Stomach (tissue), 9 donors: ENCODE measurements around the gene LYSMD4. TPM values are rescaled to one million over a fixed set of nuclear protein-coding genes. Genes with fewer than 3 reads are reported as not detected.

Source experiments
- DNase-seq, 2 donors: peaks; one replicate each; pipeline versions ENCODE4 v3.0.0 to v3.0.0-alpha.2; 2013 to 2019
- H3K27ac ChIP-seq, 5 donors: fragments of 200-600 bp in 4 of 5; sonication (generic) in 4 of 5; one replicate each; pipeline ENCODE4 v1.5.1; 2013 to 2019; ENCODE audit warnings: mild to moderate bottlenecking in 1 of 5, moderate library complexity in 1 of 5
- H3K27me3 ChIP-seq, 3 donors: fragments of 200-600 bp; sonication (generic); one replicate each; pipeline ENCODE4 v1.5.1; 2017 to 2019; ENCODE audit warnings: mixed run types in 1 of 3
- H3K36me3 ChIP-seq, 4 donors: fragments of 200-600 bp; sonication (generic); 1 replicate in 3 of 4; 2 replicates in 1 of 4; pipeline ENCODE4 v1.5.1; 2016 to 2019
- H3K4me1 ChIP-seq, 4 donors: fragments of 200-600 bp; sonication (generic); one replicate each; pipeline ENCODE4 v1.5.1; 2016 to 2019
- H3K4me3 ChIP-seq, 4 donors: fragments of 200-600 bp; sonication (generic) in 3 of 4; one replicate each; pipeline ENCODE4 v1.5.1; 2016 to 2019; ENCODE audit warnings: mild to moderate bottlenecking in 1 of 4
- H3K9me3 ChIP-seq, 4 donors: fragments of 200-600 bp; sonication (generic); one replicate each; pipeline ENCODE4 v1.5.1; 2016 to 2019
- EP300 ChIP-seq: sonication (generic); formaldehyde crosslinking; IDR thresholded peaks from one replicate; pipeline ENCODE4 v1.6.1; 2017; ENCODE audit warnings: antibody characterized with exemption
- POLR2A ChIP-seq, 4 donors: fragments of 450-650 bp; IDR thresholded peaks; one replicate each; pipeline ENCODE4 v1.6.1; 2016; ENCODE audit warnings: antibody characterized with exemption in 4 of 4, control low read depth in 2 of 4, mild to moderate bottlenecking in 1 of 4, moderate library complexity in 1 of 4
- POLR2AphosphoS5 ChIP-seq, 3 donors: sonication (generic); formaldehyde crosslinking; IDR thresholded peaks; one replicate each; pipeline ENCODE4 v1.6.1; 2016; ENCODE audit warnings: antibody characterized with exemption in 3 of 3
- WGBS, 5 donors: extraction: QIAGEN DNeasy Blood & Tissue Kit in 3 of 5; methylation state at CpG; one replicate each; pipeline versions ENCODE4 v1.1.5 to v1.1.7; 2013 to 2018; 5-methylcytosine and 5-hydroxymethylcytosine counted together
- intact Hi-C: fragments of 100-400 bp; cut with DNase I; formaldehyde crosslinking; loops from one replicate; pipeline ENCODE4 v1.15.1; 2023; ENCODE audit warnings: low total_unique reads
- polyA plus RNA-seq, 3 donors: library from polyadenylated mRNA; stranded (reverse); fragments of 200-250 nt; gene quantifications; one replicate each; pipeline ENCODE4 v1.2.3, GENCODE V29; 2013
- total RNA-seq, 5 donors: library from RNA; depleted of rRNA; stranded (reverse); fragments of >200 nt; gene quantifications; one replicate each; pipeline versions ENCODE4 v1.1.0 to v1.2.3, GENCODE V29; 2014 to 2016
- TF ChIP-seq, protein P1 (sequence below), 7 experiments: fragments of 450-650 bp in 4 of 7; fragments of 200-600 bp in 3 of 7; sonication (generic) in 3 of 7; IDR thresholded peaks; one replicate each; pipeline ENCODE4 v1.5.1; 2016 to 2019; ENCODE audit warnings: antibody characterized with exemption in 7 of 7, control low read depth in 2 of 7, mild to moderate bottlenecking in 1 of 7
- donor health status: healthy with polysubstance abuse.
- donor health status: Bipolar disorder and iron deficiency.
- donor health status: healthy.

LYSMD4 gene
- total and polyA plus RNA-seq, 8 donors: 4.2 to 106 (median 10.0) TPM

DNA sequence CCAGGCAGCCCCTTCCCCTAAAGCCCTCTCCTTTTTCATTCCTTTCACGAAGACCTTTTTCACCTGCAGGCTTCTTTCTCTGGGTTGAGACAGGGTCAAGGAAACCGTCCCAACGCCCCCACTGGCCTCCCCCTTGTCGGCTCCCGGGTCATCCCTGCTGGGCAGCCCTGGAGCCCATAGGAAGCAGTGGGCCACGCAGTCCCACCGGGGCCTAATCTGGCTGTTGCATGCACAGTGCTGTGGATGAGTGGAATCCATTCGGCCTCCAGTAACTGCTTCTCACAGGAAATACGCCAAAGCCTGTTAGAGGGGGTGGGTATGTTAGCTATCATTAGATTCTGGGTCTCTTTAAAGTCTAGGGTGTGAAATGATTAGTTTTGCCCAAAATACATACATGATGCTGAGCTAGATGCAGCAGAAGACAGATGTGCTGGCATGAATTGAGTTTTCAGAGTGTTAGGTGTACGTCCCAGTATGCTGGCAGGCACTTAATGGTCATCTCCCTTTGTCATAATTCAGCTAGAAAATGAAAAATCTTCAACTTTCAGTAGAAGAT lies 16.6 kb downstream of the LYSMD4 start:
- TF ChIP-seq, protein P1, sequence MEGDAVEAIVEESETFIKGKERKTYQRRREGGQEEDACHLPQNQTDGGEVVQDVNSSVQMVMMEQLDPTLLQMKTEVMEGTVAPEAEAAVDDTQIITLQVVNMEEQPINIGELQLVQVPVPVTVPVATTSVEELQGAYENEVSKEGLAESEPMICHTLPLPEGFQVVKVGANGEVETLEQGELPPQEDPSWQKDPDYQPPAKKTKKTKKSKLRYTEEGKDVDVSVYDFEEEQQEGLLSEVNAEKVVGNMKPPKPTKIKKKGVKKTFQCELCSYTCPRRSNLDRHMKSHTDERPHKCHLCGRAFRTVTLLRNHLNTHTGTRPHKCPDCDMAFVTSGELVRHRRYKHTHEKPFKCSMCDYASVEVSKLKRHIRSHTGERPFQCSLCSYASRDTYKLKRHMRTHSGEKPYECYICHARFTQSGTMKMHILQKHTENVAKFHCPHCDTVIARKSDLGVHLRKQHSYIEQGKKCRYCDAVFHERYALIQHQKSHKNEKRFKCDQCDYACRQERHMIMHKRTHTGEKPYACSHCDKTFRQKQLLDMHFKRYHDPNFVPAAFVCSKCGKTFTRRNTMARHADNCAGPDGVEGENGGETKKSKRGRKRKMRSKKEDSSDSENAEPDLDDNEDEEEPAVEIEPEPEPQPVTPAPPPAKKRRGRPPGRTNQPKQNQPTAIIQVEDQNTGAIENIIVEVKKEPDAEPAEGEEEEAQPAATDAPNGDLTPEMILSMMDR (IDR thresholded peaks at IDR 0.05): no peak
- TF ChIP-seq POLR2AphosphoS5 (IDR thresholded peaks at IDR 0.05) (no peak), POLR2A (IDR thresholded peaks at IDR 0.05) (no peak), EP300 (no peak)
- H3K4me3 ChIP-seq: no peak overlapping the region
- no peaks in the 10 kb centered on the region for H3K9me3 ChIP-seq
- no peaks in the 10 kb centered on the region for H3K27me3 ChIP-seq
- DNase-seq: no peak
- intact Hi-C loops: no loop called here
- 77 to 87% (median 80%) methylated on average over 10 of the region's 10 CpGs for WGBS, 5 donors
- peaks cover 5 to 49% (median 27%) of the 10 kb centered on the region in 4 donors for H3K4me1 ChIP-seq
- peaks cover 13 to 48% (median 44%) of the 10 kb centered on the region in 4 donors for H3K36me3 ChIP-seq
- peak overlapping the region in 3 of 5 donors; percentile 40 to 67 (median 55) for H3K27ac ChIP-seq

DNA sequence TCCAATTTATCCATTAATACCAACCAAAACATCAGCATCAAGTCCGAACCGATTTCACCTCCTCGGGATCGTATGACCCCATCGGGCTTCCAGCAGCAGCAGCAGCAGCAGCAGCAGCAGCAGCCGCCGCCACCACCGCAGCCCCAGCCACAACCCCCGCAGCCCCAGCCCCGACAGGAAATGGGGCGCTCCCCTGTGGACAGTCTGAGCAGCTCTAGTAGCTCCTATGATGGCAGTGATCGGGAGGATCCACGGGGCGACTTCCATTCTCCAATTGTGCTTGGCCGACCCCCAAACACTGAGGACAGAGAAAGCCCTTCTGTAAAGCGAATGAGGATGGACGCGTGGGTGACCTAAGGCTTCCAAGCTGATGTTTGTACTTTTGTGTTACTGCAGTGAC lies 20.8 kb downstream of the LYSMD4 start:
- peak overlapping the region in 1 of 5 donors; percentile 4 for H3K27ac ChIP-seq
- intact Hi-C loops: no loop called here
- H3K27me3 ChIP-seq: no peaks in the 10 kb centered on the region
- no peaks in the 10 kb centered on the region for H3K9me3 ChIP-seq
- WGBS, 5 donors: 80 to 87% (median 82%) methylated on average over 17 to 18 of the region's 18 CpGs
- DNase-seq: no peak
- peaks cover 17 to 48% (median 34%) of the 10 kb centered on the region in 4 donors for H3K4me1 ChIP-seq
- H3K4me3 ChIP-seq: no peak overlapping the region
- H3K36me3 ChIP-seq: peaks cover 27 to 74% (median 66%) of the 10 kb centered on the region in 4 donors
- TF ChIP-seq POLR2AphosphoS5 (IDR thresholded peaks at IDR 0.05) (no peak), EP300 (no peak), POLR2A (IDR thresholded peaks at IDR 0.05) (no peak)
- TF ChIP-seq, protein P1 (IDR thresholded peaks at IDR 0.05): no peak

DNA sequence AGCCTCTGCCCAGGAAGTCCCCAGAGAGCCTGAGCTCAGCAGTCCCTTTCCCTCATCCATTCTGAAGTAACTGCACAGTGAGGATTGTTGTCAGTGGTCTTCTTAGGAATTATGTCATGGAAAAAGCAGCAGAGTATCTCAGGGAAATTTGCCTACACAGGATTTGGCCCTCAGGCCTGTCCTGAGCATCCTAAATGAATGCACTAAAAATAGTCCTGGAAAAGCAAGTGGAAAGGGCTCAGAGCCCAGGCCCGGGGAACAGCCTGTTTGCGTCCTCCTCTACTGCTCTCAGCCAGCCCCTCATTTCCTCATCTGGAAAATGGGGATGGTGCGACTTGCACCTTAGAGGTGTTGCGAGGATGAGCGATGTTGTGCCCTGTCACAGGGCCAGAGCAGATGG lies 21.6 kb downstream of the LYSMD4 start:
- intact Hi-C loops: no loop called here
- peaks cover 27 to 74% (median 65%) of the 10 kb centered on the region in 4 donors for H3K36me3 ChIP-seq

DNA sequence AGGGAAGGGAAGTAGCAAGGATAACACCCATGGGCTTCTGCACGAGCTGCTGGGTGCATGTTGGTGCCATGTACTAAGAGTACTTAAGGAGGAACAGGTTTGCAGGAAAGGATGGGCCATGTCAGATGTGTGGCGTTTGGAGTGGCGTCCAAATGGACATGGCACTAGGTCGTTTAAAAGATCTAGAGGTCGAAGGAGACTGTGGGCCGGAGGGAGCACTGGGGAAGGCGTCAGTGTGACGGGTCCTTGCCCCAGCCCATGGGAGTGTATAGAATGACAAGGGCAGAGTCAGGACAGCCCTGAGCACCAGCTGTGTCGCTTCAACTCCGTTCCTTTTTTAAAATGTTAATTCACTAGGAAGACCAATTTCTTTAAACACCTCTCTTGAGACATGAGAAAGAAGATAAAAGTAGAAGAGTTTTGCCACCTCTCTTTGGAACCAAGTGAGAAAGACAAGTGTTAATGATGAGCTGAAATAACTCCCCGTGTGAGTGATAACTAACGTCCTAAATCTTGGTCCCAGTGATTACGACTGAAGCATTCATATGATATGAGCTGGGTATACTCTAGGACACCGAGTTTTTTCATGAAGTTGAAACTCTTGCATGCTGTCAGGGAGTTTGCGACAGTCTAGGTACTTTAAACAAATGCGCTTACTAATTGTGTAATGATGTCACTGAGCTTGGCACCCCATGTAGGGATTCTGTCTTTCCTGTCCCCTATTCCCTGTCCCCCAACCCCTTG lies 23.8 kb downstream of the LYSMD4 start:
- Histone ChIP-seq H3K9me3 (no peaks in the 10 kb centered on the region), H3K4me1 (peaks cover 17 to 44% (median 28%) of the 10 kb centered on the region in 4 donors), H3K36me3 (peaks cover 27 to 52% (median 47%) of the 10 kb centered on the region in 4 donors), H3K4me3 (no peak overlapping the region), H3K27ac (peak overlapping the region in 4 of 5 donors; percentile 46 to 66 (median 50)), H3K27me3 (no peaks in the 10 kb centered on the region)
- 81 to 88% (median 87%) methylated on average over 16 of the region's 16 CpGs for WGBS, 5 donors
- DNase-seq: no peak
- TF ChIP-seq POLR2A (IDR thresholded peaks at IDR 0.05): no peak
- no peak for TF ChIP-seq POLR2AphosphoS5 (IDR thresholded peaks at IDR 0.05)
- TF ChIP-seq, protein P1 (IDR thresholded peaks at IDR 0.05): no peak
- TF ChIP-seq EP300: no peak
- intact Hi-C loops: no loop called here

More for the DNA sequence above, 21.6 kb downstream of the LYSMD4 start:
- no peaks in the 10 kb centered on the region for H3K27me3 ChIP-seq
- DNase-seq: peak in 1 of 2 donors; percentile 59
- H3K9me3 ChIP-seq: no peaks in the 10 kb centered on the region
- TF ChIP-seq, protein P1 (IDR thresholded peaks at IDR 0.05): no peak
- TF ChIP-seq POLR2A (IDR thresholded peaks at IDR 0.05): no peak
- TF ChIP-seq POLR2AphosphoS5 (IDR thresholded peaks at IDR 0.05): no peak
- no peak for TF ChIP-seq EP300
- no peak overlapping the region for H3K4me3 ChIP-seq
- WGBS, 5 donors: 78 to 94% (median 84%) methylated on average over 5 of the region's 5 CpGs
- peak overlapping the region in 2 of 5 donors; percentile 1 to 22 for H3K27ac ChIP-seq
- H3K4me1 ChIP-seq: peaks cover 17 to 45% (median 31%) of the 10 kb centered on the region in 4 donors
